Prostate gland (tissue), 2 donors: Measurements from ENCODE around the gene GALNT2. TPM values are rescaled to one million over a fixed set of nuclear protein-coding genes. Genes with fewer than 3 reads are reported as not detected.

Source experiments
- DNase-seq: peaks from one replicate; pipeline ENCODE4 v3.0.0-alpha.2; 2019; ENCODE audit warnings: low spot score
- H3K27ac ChIP-seq, 2 donors: fragments of 200-600 bp; sonication (generic); 2 replicates each; pipeline ENCODE4 v1.5.1; 2017 to 2019
- H3K27me3 ChIP-seq: fragments of 200-600 bp; sonication (generic); replicated peaks from 2 replicates; pipeline ENCODE4 v1.5.1; 2019; ENCODE audit not compliant: insufficient read depth
- H3K36me3 ChIP-seq, 2 donors: fragments of 200-600 bp; sonication (generic); 1 replicate in 1 of 2; 2 replicates in 1 of 2; pipeline versions ENCODE4 v1.5.1 to v1.8.1; 2017 to 2019
- H3K4me1 ChIP-seq: fragments of 200-600 bp; sonication (generic); replicated peaks from 2 replicates; pipeline ENCODE4 v1.5.1; 2019
- H3K4me3 ChIP-seq, 2 donors: fragments of 200-600 bp; sonication (generic); 2 replicates each; pipeline ENCODE4 v1.5.1; 2017 to 2019
- H3K9me3 ChIP-seq: fragments of 200-600 bp; sonication (generic); 2 replicates; pipeline ENCODE4 v1.5.1; 2017
- CTCF ChIP-seq, 4 experiments: fragments of 200-600 bp in 2 of 4; fragments of 450-650 bp in 2 of 4; sonication (generic) in 2 of 4; IDR thresholded peaks; 1 replicate in 3 of 4; 2 replicates in 1 of 4; pipeline ENCODE4 v1.5.1; 2016 to 2019; ENCODE audit warnings: antibody characterized with exemption in 4 of 4, mild to moderate bottlenecking in 2 of 4, moderate library complexity in 2 of 4
- POLR2A ChIP-seq: fragments of 450-650 bp; IDR thresholded peaks from one replicate; pipeline ENCODE4 v1.6.1; 2016; ENCODE audit warnings: antibody characterized with exemption, mild to moderate bottlenecking
- POLR2AphosphoS5 ChIP-seq: sonication (generic); formaldehyde crosslinking; IDR thresholded peaks from one replicate; pipeline ENCODE4 v1.6.1; 2017; ENCODE audit warnings: antibody characterized with exemption
- whole genome bisulfite sequencing: methylation state at CpG from one replicate; pipeline ENCODE4 v1.1.5; 2018; 5-methylcytosine and 5-hydroxymethylcytosine counted together
- intact Hi-C: fragments of 100-400 bp; cut with DNase I; formaldehyde crosslinking; loops from one replicate; pipeline ENCODE4 v1.14.2; 2022
- total RNA-seq, 2 donors: library from RNA; depleted of rRNA; stranded (reverse); fragments of >200 nt; gene quantifications; one replicate each; pipeline ENCODE4 v1.1.0, GENCODE V29; 2016

GALNT2 gene
- total RNA-seq, 2 donors from 2014 or later, result 34.1 to 125 TPM

GRCh38 chr1:230077011-230077410 lies 10.0 kb downstream of the GALNT2 start:
- TF ChIP-seq POLR2A, result no peak
- TF ChIP-seq CTCF (IDR thresholded peaks at IDR 0.05), result no peak
- no peak for TF ChIP-seq POLR2AphosphoS5
- intact Hi-C loops, result no loop called here
- H3K4me1 ChIP-seq, result no peaks in the 10 kb centered on the region
- no peak for DNase-seq
- H3K27me3 ChIP-seq, result no peaks in the 10 kb centered on the region
- WGBS, result 96% methylated on average over 3 of the region's 3 CpGs
- no peak overlapping the region for H3K4me3 ChIP-seq
- H3K27ac ChIP-seq, result no peak overlapping the region
- no peaks in the 10 kb centered on the region for H3K36me3 ChIP-seq
- no peaks in the 10 kb centered on the region for H3K9me3 ChIP-seq

DNA sequence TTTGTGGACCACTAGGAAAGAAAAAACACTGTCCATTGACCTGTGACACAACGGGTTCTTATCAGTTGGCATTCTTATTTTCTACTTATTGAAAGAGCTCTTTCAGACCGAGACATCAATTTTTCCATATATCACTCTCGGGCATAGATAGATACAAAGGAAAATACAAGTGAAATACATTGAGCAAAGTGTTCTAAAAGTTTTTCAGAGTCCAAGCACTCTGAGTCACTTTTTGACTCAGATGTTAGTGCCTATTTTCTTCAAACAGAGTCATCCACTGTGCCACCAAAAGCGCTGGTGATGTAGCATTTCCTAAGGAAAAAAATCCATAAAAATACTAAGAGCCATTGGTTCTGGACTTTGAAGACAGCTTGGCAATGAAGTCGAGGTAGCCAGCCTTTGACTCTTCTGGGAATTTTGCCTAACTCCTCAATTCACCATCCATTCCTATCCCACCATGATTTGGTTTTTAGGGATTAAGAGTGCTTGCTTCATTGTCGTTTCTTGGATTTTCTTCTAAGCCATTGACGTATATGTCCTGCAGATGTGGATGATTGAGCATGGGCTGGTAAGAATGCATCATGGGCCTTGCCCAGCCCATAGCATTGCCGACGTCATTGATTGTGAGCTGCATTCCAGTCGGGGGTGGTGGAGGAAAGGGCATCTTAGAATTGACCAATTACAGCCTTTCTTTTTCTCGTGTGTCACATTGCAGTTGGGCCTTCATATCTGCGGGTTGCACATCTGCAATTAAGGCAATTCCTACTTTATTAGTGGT lies 10.6 kb downstream of the GALNT2 start:
- Histone ChIP-seq H3K4me1 (no peaks in the 10 kb centered on the region), H3K9me3 (no peaks in the 10 kb centered on the region), H3K27me3 (no peaks in the 10 kb centered on the region), H3K27ac (no peak overlapping the region), H3K36me3 (no peaks in the 10 kb centered on the region), H3K4me3 (no peak overlapping the region)
- WGBS, result 92% methylated on average over 12 of the region's 12 CpGs
- no peak for DNase-seq
- intact Hi-C loops, result no loop called here
- TF ChIP-seq POLR2AphosphoS5 (no peak), CTCF (IDR thresholded peaks at IDR 0.05) (no peak), POLR2A (no peak)

GRCh38 chr1:230079199-230080024 lies 12.4 kb downstream of the GALNT2 start:
- no peak for DNase-seq
- no peak overlapping the region for H3K4me3 ChIP-seq
- H3K36me3 ChIP-seq, result no peaks in the 10 kb centered on the region
- intact Hi-C loops, result no loop called here
- no peak overlapping the region for H3K27ac ChIP-seq
- no peaks in the 10 kb centered on the region for H3K9me3 ChIP-seq
- 85% methylated on average over 10 of the region's 10 CpGs for WGBS
- TF ChIP-seq CTCF (IDR thresholded peaks at IDR 0.05) (no peak), POLR2A (no peak), POLR2AphosphoS5 (no peak)
- H3K4me1 ChIP-seq, result peaks cover 3% of the 10 kb centered on the region
- H3K27me3 ChIP-seq, result no peaks in the 10 kb centered on the region

- Histone ChIP-seq H3K36me3 (no peaks in the 10 kb centered on the region), H3K4me1 (peaks cover 5% of the 10 kb centered on the region), H3K9me3 (no peaks in the 10 kb centered on the region), H3K27me3 (no peaks in the 10 kb centered on the region), H3K4me3 (no peak overlapping the region), H3K27ac (no peak overlapping the region)
- DNase-seq, result no peak
- intact Hi-C loops, result no loop called here
- no peak for TF ChIP-seq CTCF (IDR thresholded peaks at IDR 0.05)
- no peak for TF ChIP-seq POLR2A
- TF ChIP-seq POLR2AphosphoS5, result no peak
- WGBS, result 94% methylated on average over 8 of the region's 8 CpGs
These were observed 13.8 kb downstream of the GALNT2 start for GRCh38 chr1:230080822-230081221.
